Small intestine (tissue), 7 donors: Measurements from ENCODE around the gene ITPR2. TPM values are rescaled to one million over a fixed set of nuclear protein-coding genes. Genes with fewer than 3 reads are reported as not detected.

Experiments used
- DNase-seq, 2 donors: peaks; one replicate each; pipeline versions ENCODE4 v3.0.0 to v3.0.0-alpha.2; 2013
- FAIRE-seq: peaks from 2 replicates; lab custom pipeline; 2012; peaks lifted over from hg19 to GRCh38; lab: Jason Lieb, UNC
- H3K27ac ChIP-seq, 3 donors: one replicate each; pipeline ENCODE4 v1.5.1; 2013; ENCODE audit warnings: low read length in 2 of 3, mild to moderate bottlenecking in 2 of 3, control low read depth in 1 of 3, inconsistent platforms in 1 of 3, low read depth in 1 of 3, moderate library complexity in 1 of 3
- H3K27me3 ChIP-seq, 3 donors: one replicate each; pipeline ENCODE4 v1.6.1; 2013; ENCODE audit warnings: low read length in 3 of 3, inconsistent platforms in 1 of 3; ENCODE audit not compliant: control insufficient read depth in 3 of 3, insufficient read depth in 3 of 3
- H3K36me3 ChIP-seq, 3 donors: one replicate each; pipeline ENCODE4 v1.6.1; 2013; ENCODE audit warnings: low read length in 3 of 3, inconsistent platforms in 1 of 3, low read depth in 1 of 3, mild to moderate bottlenecking in 1 of 3, moderate library complexity in 1 of 3; ENCODE audit not compliant: control insufficient read depth in 3 of 3, insufficient read depth in 2 of 3
- H3K4me1 ChIP-seq, 3 donors: one replicate each; pipeline ENCODE4 v1.6.1; 2013; ENCODE audit warnings: low read length in 2 of 3, inconsistent platforms in 1 of 3, low read depth in 1 of 3, mild to moderate bottlenecking in 1 of 3, moderate library complexity in 1 of 3; ENCODE audit not compliant: control insufficient read depth in 3 of 3, insufficient read depth in 2 of 3
- H3K4me3 ChIP-seq, 3 donors: one replicate each; pipeline ENCODE4 v1.5.1; 2013; ENCODE audit warnings: low read length in 3 of 3, control low read depth in 1 of 3, inconsistent platforms in 1 of 3, low read depth in 1 of 3, mild to moderate bottlenecking in 1 of 3, moderate library complexity in 1 of 3
- H3K9me3 ChIP-seq, 2 donors: one replicate each; pipeline ENCODE4 v1.6.1; 2013; ENCODE audit warnings: low read depth in 1 of 2, low read length in 1 of 2; ENCODE audit not compliant: control insufficient read depth in 2 of 2, insufficient read depth in 1 of 2
- WGBS, 3 donors: extraction: QIAGEN DNeasy Blood & Tissue Kit; methylation state at CpG; one replicate each; pipeline ENCODE4 v1.1.7; 2013; 5-methylcytosine and 5-hydroxymethylcytosine counted together
- polyA plus RNA-seq, 4 donors: library from polyadenylated mRNA; stranded (reverse) in 3 of 4; unstranded in 1 of 4; fragments of 200-250 nt in 3 of 4; fragments of 120-200 nt in 1 of 4; gene quantifications; one replicate each; pipeline versions ENCODE4 v1.2.1 to v1.2.3, GENCODE V29; 2013
- donor health status: healthy with polysubstance abuse.
- donor health status: control.
- donor health status: control.
- donor health status: Bipolar disorder and iron deficiency.
- donor health status: healthy.

Gene ITPR2
- polyA plus RNA-seq, 4 donors = 2.2 to 9.2 (median 4.4) TPM

- DNase-seq (no peak), FAIRE-seq (no peak)
- 89 to 91% (median 90%) methylated on average over 2 of the region's 2 CpGs for whole genome bisulfite sequencing, 3 donors
- Histone ChIP-seq H3K4me3 (no peak overlapping the region), H3K27ac (no peak overlapping the region), H3K27me3 (no peaks in the 10 kb centered on the region), H3K9me3 (no peaks in the 10 kb centered on the region), H3K4me1 (no peaks in the 10 kb centered on the region), H3K36me3 (peaks cover 0 to 2% (median 2%) of the 10 kb centered on the region in 3 donors)
Observed at GRCh38 chr12:26370098-26370497, 462.9 kb downstream of the ITPR2 start.

- Histone ChIP-seq H3K4me1 (no peaks in the 10 kb centered on the region), H3K27ac (no peak overlapping the region), H3K36me3 (peaks cover 0 to 2% (median 2%) of the 10 kb centered on the region in 3 donors), H3K9me3 (no peaks in the 10 kb centered on the region), H3K4me3 (no peak overlapping the region), H3K27me3 (no peaks in the 10 kb centered on the region)
- WGBS, 3 donors = 76 to 87% (median 86%) methylated on average over 4 of the region's 4 CpGs
- DNase-seq (no peak), FAIRE-seq (no peak)
Observed at GRCh38 chr12:26369588-26369987, 463.4 kb downstream of the ITPR2 start.

- no peak for DNase-seq
- Histone ChIP-seq H3K27me3 (no peaks in the 10 kb centered on the region), H3K9me3 (no peaks in the 10 kb centered on the region), H3K4me1 (no peaks in the 10 kb centered on the region), H3K36me3 (peaks cover 0 to 2% (median 2%) of the 10 kb centered on the region in 3 donors), H3K27ac (no peak overlapping the region), H3K4me3 (no peak overlapping the region)
- 84 to 95% (median 86%) methylated on average over 1 of the region's 1 CpG for WGBS, 3 donors
- no peak for FAIRE-seq
Observed at GRCh38 chr12:26367991-26368730, 464.8 kb downstream of the ITPR2 start.

- FAIRE-seq = no peak
- DNase-seq = peak; percentile 15 to 53
- Histone ChIP-seq H3K4me3 (no peak overlapping the region), H3K27me3 (no peaks in the 10 kb centered on the region), H3K27ac (no peak overlapping the region), H3K9me3 (no peaks in the 10 kb centered on the region), H3K4me1 (peaks cover 0 to 5% (median 0%) of the 10 kb centered on the region in 3 donors), H3K36me3 (no peaks in the 10 kb centered on the region)
- WGBS, 3 donors = 29 to 80% (median 47%) methylated on average over 1 of the region's 1 CpG
Observed at GRCh38 chr12:26361964-26362363, 471.0 kb downstream of the ITPR2 start.

- WGBS, 3 donors = 90 to 97% (median 91%) methylated on average over 10 of the region's 10 CpGs
- Histone ChIP-seq H3K4me1 (peaks cover 0 to 5% (median 0%) of the 10 kb centered on the region in 3 donors), H3K9me3 (no peaks in the 10 kb centered on the region), H3K27me3 (no peaks in the 10 kb centered on the region), H3K4me3 (no peak overlapping the region), H3K36me3 (no peaks in the 10 kb centered on the region), H3K27ac (no peak overlapping the region)
- DNase-seq (no peak), FAIRE-seq (no peak)
Observed at GRCh38 chr12:26360062-26360461, 472.9 kb downstream of the ITPR2 start.

- H3K9me3 ChIP-seq = no peaks in the 10 kb centered on the region
- H3K27me3 ChIP-seq = no peaks in the 10 kb centered on the region
- H3K4me1 ChIP-seq = peaks cover 0 to 5% (median 0%) of the 10 kb centered on the region in 3 donors
- WGBS, 3 donors = 95 to 100% (median 99%) methylated on average over 5 of the region's 5 CpGs
- H3K4me3 ChIP-seq = no peak overlapping the region
- no peak for DNase-seq
- FAIRE-seq = no peak
- H3K27ac ChIP-seq = no peak overlapping the region
- no peaks in the 10 kb centered on the region for H3K36me3 ChIP-seq
Observed at GRCh38 chr12:26359576-26359975, 473.4 kb downstream of the ITPR2 start.

GRCh38 chr12:26358651-26359050 is 474.3 kb downstream of the ITPR2 start:
- H3K36me3 ChIP-seq = peaks cover 0 to 2% (median 0%) of the 10 kb centered on the region in 3 donors
- FAIRE-seq (no peak), DNase-seq (no peak)
- peaks cover 0 to 5% (median 0%) of the 10 kb centered on the region in 3 donors for H3K4me1 ChIP-seq
- H3K4me3 ChIP-seq = no peak overlapping the region
- H3K9me3 ChIP-seq = no peaks in the 10 kb centered on the region
- no peak overlapping the region for H3K27ac ChIP-seq
- H3K27me3 ChIP-seq = no peaks in the 10 kb centered on the region

GRCh38 chr12:26347300-26347699 is 485.7 kb downstream of the ITPR2 start:
- 100% methylated on average over 1 of the region's 1 CpG for WGBS, 3 donors
- no peak for FAIRE-seq
- H3K4me1 ChIP-seq = no peaks in the 10 kb centered on the region
- no peaks in the 10 kb centered on the region for H3K9me3 ChIP-seq
- DNase-seq = no peak
- no peak overlapping the region for H3K27ac ChIP-seq
- no peak overlapping the region for H3K4me3 ChIP-seq
- no peaks in the 10 kb centered on the region for H3K27me3 ChIP-seq
- peaks cover 0 to 4% (median 0%) of the 10 kb centered on the region in 3 donors for H3K36me3 ChIP-seq
